C4-2B (cell line): ENCODE measurements around the gene ADGRG7.

Source experiments
- CTCF ChIP-seq: fragments of 450-650 bp; conservative IDR thresholded peaks from 2 replicates; pipeline ENCODE4 v1.5.1; 2017; ENCODE audit warnings: mild to moderate bottlenecking
- ZFX ChIP-seq: fragments of 450-650 bp; IDR thresholded peaks from 2 replicates; pipeline ENCODE4 v1.6.1; 2017

DNA sequence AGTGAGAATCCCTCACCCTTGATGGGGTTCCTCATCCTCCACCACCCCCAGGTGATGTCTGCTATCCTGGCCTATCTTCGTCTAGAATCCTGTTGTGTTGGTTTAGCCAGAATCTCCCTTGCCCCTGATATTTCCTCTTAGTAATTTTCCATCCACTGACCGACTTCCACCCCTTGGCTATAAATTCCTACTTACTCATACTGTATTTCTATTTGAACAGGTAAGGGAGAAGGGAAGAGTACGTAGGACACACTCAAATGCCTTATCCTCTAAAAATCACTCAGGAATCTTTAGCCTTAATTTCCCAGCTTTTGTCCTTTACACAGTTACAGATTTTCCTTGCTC lies 99.2 kb downstream of the ADGRG7 start:
- TF ChIP-seq CTCF = no peak
- TF ChIP-seq ZFX = no peak
